Measurements from ENCODE around the gene ATP9B. TPM values are rescaled to one million over a fixed set of nuclear protein-coding genes. Genes with fewer than 3 reads are reported as not detected.

ATP9B gene
- total RNA-seq, 1 donor, result 29.3 TPM

DNA sequence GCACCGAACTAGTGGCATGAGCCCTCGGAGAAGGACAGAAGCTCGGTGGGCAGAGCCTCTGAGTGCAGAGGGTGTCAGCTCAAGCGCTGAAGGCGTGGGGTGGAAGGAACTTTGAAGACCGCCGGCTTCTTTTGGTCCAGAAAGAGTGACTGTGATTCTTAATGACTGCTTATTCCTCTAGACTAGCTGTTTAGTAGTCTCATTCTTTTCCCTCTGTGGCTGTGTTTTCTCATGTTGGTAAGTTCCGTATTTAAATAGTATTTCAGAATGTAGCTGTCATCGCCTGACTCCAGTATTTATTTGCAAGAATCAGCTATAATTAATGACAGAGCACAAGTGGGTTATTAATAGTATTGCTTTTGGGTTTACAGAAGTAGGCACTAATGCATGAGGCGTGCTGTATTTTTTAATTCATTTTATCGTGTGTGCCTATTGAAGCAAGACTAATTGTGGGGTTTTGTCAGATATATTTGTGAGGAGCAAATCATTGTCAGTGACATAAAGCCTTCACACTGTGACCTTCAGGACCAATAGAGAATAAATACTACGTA is 245.7 kb downstream of the ATP9B start:
- no peaks in the 10 kb centered on the region for H3K9me3 ChIP-seq (ENCODE audit: low read depth, low read length)
- H3K4me2 ChIP-seq (ENCODE audit: insufficient read depth, low read length), result no peak overlapping the region
- DNase-seq (ENCODE audit: insufficient read length, low spot score, missing footprints), result no peak
- no peak overlapping the region for H2AFZ ChIP-seq (ENCODE audit: low read length)
- TF ChIP-seq, protein P1, sequence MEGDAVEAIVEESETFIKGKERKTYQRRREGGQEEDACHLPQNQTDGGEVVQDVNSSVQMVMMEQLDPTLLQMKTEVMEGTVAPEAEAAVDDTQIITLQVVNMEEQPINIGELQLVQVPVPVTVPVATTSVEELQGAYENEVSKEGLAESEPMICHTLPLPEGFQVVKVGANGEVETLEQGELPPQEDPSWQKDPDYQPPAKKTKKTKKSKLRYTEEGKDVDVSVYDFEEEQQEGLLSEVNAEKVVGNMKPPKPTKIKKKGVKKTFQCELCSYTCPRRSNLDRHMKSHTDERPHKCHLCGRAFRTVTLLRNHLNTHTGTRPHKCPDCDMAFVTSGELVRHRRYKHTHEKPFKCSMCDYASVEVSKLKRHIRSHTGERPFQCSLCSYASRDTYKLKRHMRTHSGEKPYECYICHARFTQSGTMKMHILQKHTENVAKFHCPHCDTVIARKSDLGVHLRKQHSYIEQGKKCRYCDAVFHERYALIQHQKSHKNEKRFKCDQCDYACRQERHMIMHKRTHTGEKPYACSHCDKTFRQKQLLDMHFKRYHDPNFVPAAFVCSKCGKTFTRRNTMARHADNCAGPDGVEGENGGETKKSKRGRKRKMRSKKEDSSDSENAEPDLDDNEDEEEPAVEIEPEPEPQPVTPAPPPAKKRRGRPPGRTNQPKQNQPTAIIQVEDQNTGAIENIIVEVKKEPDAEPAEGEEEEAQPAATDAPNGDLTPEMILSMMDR (IDR thresholded peaks at IDR 0.05; ENCODE audit: extremely low read depth, low read depth, low read length), result no peak
- H3K4me3 ChIP-seq (ENCODE audit: insufficient read depth, low read length), result no peak overlapping the region
- H3K36me3 ChIP-seq (ENCODE audit: insufficient read depth, low read length), result no peaks in the 10 kb centered on the region
- H4K20me1 ChIP-seq (ENCODE audit: insufficient read depth, low read length), result no peaks in the 10 kb centered on the region
- no peak overlapping the region for H3K27ac ChIP-seq (ENCODE audit: low read depth, low read length)
- no peaks in the 10 kb centered on the region for H3K27me3 ChIP-seq (ENCODE audit: insufficient read depth, low read length)
- no peaks in the 10 kb centered on the region for H3K79me2 ChIP-seq (ENCODE audit: insufficient read depth, low read length)
- no peaks in the 10 kb centered on the region for H3K4me1 ChIP-seq (ENCODE audit: insufficient read depth, low read length)

DNA sequence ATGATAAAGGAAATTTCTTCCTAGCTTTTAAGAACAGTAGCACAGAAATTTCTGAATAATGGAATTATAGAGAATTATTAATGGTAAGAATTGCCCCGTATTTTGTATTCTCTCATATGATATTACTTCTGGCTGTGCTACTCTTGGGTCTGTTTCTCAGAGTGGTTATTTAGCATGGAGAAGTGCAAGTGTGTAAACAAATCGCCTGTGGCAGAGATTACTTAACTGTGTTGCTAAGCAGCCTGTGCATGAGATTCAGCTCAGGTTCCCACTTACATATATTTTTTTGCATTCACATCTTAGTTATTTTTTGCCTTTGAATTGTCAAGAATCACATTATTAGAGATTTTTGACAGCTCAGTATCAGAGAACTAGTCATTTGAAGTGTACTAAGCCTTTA is 246.4 kb downstream of the ATP9B start:
- no peak overlapping the region for H3K4me3 ChIP-seq (ENCODE audit: insufficient read depth, low read length)
- H4K20me1 ChIP-seq (ENCODE audit: insufficient read depth, low read length), result no peaks in the 10 kb centered on the region
- no peaks in the 10 kb centered on the region for H3K9me3 ChIP-seq (ENCODE audit: low read depth, low read length)
- H3K27me3 ChIP-seq (ENCODE audit: insufficient read depth, low read length), result no peaks in the 10 kb centered on the region
- no peaks in the 10 kb centered on the region for H3K4me1 ChIP-seq (ENCODE audit: insufficient read depth, low read length)
- TF ChIP-seq, protein P1 (IDR thresholded peaks at IDR 0.05; ENCODE audit: extremely low read depth, low read depth, low read length), result no peak
- no peaks in the 10 kb centered on the region for H3K36me3 ChIP-seq (ENCODE audit: insufficient read depth, low read length)
- DNase-seq (ENCODE audit: insufficient read length, low spot score, missing footprints), result no peak
- no peak overlapping the region for H2AFZ ChIP-seq (ENCODE audit: low read length)
- H3K4me2 ChIP-seq (ENCODE audit: insufficient read depth, low read length), result no peak overlapping the region
- no peak overlapping the region for H3K27ac ChIP-seq (ENCODE audit: low read depth, low read length)
- no peaks in the 10 kb centered on the region for H3K79me2 ChIP-seq (ENCODE audit: insufficient read depth, low read length)

DNA sequence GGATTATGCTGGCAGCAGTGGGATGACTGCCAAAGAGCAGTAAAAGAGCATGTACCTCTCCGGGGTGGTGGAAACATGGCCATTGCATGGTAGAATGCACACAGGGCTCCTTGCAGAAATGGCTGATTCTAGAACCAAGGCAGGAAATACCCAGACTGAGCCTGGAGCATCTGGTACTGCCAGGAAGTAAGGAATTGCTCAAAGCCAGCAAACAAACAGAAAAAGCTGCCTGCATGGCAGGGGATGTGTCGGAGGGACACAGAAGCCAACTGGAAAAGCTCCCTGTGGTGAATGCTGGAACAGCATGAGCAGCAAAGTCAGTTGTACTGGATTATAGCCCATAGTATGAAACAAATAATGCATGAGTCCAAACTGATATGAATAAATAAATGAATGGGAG is 248.5 kb downstream of the ATP9B start:
- Histone ChIP-seq H3K9me3 (ENCODE audit: low read depth, low read length) (no peaks in the 10 kb centered on the region), H4K20me1 (ENCODE audit: insufficient read depth, low read length) (no peaks in the 10 kb centered on the region), H3K79me2 (ENCODE audit: insufficient read depth, low read length) (no peaks in the 10 kb centered on the region), H3K27ac (ENCODE audit: low read depth, low read length) (no peak overlapping the region), H3K4me3 (ENCODE audit: insufficient read depth, low read length) (no peak overlapping the region), H3K4me1 (ENCODE audit: insufficient read depth, low read length) (no peaks in the 10 kb centered on the region), H3K4me2 (ENCODE audit: insufficient read depth, low read length) (no peak overlapping the region), H3K27me3 (ENCODE audit: insufficient read depth, low read length) (no peaks in the 10 kb centered on the region), H3K36me3 (ENCODE audit: insufficient read depth, low read length) (no peaks in the 10 kb centered on the region), H2AFZ (ENCODE audit: low read length) (no peak overlapping the region)
- TF ChIP-seq, protein P1 (IDR thresholded peaks at IDR 0.05; ENCODE audit: extremely low read depth, low read depth, low read length), result no peak
- DNase-seq (ENCODE audit: insufficient read length, low spot score, missing footprints), result no peak

DNA sequence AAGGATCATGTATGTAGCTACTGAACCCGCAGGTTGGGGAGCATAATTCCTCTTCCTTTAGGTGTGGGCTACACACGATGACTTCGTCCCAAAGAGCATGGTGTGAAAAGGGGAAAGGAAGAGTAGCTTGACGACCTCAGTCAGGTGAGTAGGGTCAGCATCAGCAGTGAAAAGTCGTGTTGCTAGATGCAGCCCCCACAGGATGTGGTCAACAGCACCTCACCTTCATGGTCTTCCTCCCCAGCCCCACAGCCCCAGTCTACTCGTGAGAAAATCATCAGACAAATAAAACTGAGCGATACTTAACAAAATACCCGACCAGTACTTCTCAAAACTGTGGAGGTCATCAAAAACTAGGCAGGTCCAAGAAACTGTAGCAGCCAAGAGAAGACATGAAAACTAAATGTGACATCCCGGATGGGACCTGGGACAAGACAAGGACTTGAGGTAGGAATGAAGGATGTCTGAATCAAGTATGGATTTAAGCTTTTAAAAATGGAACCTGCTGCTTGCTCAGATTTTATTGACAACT is 249.0 kb downstream of the ATP9B start:
- Histone ChIP-seq H3K27ac (ENCODE audit: low read depth, low read length) (no peak overlapping the region), H3K79me2 (ENCODE audit: insufficient read depth, low read length) (no peaks in the 10 kb centered on the region)
- TF ChIP-seq, protein P1 (IDR thresholded peaks at IDR 0.05; ENCODE audit: extremely low read depth, low read depth, low read length), result no peak

More for the DNA sequence above, 249.0 kb downstream of the ATP9B start:
- Histone ChIP-seq H3K27me3 (ENCODE audit: insufficient read depth, low read length) (no peaks in the 10 kb centered on the region), H3K9me3 (ENCODE audit: low read depth, low read length) (no peaks in the 10 kb centered on the region), H3K36me3 (ENCODE audit: insufficient read depth, low read length) (no peaks in the 10 kb centered on the region), H2AFZ (ENCODE audit: low read length) (no peak overlapping the region), H3K4me1 (ENCODE audit: insufficient read depth, low read length) (no peaks in the 10 kb centered on the region), H3K4me3 (ENCODE audit: insufficient read depth, low read length) (no peak overlapping the region), H3K4me2 (ENCODE audit: insufficient read depth, low read length) (no peak overlapping the region), H4K20me1 (ENCODE audit: insufficient read depth, low read length) (no peaks in the 10 kb centered on the region)
- DNase-seq (ENCODE audit: insufficient read length, low spot score, missing footprints), result no peak

Measured in osteoblast (primary cell).